ENCODE results near the gene MCHR1.

The MCHR1 gene

GRCh38 chr22:40679249-40679963, at the start of gene MCHR1:
MCHR1 (plus strand) TSS chr22:40679484; CDS start chr22:40679653, 169 bp downstream.
- DNase-seq: no peak
- TF ChIP-seq GATA1 (IDR thresholded peaks at IDR 0.05; ENCODE audit: low read depth, low read length) (no peak), POLR2A (IDR thresholded peaks at IDR 0.05; ENCODE audit: low read length) (no peak)

DNA sequence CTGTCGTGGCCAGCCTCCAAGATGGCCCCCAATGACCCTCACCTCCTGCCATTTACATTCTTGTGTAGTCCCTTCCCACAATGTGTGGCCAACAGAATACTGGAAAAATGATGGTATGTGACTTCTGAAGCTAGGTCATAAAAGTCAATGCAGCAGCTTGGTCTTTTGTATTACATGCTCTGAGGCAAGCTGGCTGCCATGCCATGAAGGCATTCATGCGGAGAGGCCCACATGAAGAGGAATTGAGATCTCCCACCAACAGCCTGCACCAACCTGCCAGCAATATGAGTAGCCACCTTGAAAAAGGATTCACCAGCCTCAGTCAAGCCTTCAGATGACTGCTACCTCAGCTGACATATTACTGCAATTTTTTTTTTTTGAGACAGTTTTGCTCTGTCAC, 47.4 kb upstream of the MCHR1 start:
- DNase-seq: no peak
- no peak for TF ChIP-seq POLR2A (IDR thresholded peaks at IDR 0.05; ENCODE audit: low read length)
- TF ChIP-seq GATA1 (IDR thresholded peaks at IDR 0.05; ENCODE audit: low read depth, low read length): no peak

GRCh38 chr22:40633036-40633435, 46.2 kb upstream of the MCHR1 start:
- DNase-seq: no peak
- no peak for TF ChIP-seq GATA1 (IDR thresholded peaks at IDR 0.05; ENCODE audit: low read depth, low read length)
- no peak for TF ChIP-seq POLR2A (IDR thresholded peaks at IDR 0.05; ENCODE audit: low read length)

DNA sequence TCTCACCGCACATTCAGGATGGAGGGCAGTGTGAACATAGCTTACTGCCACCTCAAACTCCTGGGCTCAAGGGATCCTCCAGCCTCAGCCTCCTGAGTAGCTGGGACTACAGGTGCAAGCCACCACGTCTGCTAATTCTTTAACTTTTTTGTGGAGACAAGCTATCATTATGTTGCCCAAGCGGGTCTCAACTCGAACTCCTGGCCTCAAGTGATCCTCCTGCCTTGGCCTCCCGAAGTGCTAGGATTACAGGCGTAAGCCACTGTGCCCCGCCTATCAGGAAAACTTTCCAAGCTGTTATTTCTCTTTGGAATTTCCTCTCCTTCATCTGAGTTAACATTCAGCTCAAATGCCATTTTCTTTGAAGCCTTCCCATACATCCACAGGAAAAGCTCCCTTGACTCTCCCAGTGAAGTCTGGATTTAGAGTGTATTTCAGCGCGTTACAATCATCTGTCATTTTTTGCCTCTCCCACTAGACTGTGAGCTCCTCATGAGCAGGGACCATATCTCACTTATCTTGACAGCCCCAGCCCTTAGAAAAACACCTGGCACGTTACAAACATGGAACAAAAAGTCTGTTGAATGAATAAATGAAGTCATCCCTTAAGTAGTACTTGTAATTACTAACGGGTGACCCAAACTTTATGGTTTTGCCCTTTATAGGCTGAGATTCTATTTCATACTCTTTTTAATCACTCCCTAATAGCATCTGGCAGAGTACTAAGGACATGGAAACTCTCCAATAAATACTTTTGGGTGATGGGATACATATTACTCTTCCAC, 45.0 kb upstream of the MCHR1 start:
- DNase-seq: peak in 1 of 2 experiments; percentile 23
- no peak for TF ChIP-seq GATA1 (IDR thresholded peaks at IDR 0.05; ENCODE audit: low read depth, low read length)
- no peak for TF ChIP-seq POLR2A (IDR thresholded peaks at IDR 0.05; ENCODE audit: low read length)

- no peak for DNase-seq
These were observed 44.0 kb upstream of the MCHR1 start for GRCh38 chr22:40635043-40635939.

DNA sequence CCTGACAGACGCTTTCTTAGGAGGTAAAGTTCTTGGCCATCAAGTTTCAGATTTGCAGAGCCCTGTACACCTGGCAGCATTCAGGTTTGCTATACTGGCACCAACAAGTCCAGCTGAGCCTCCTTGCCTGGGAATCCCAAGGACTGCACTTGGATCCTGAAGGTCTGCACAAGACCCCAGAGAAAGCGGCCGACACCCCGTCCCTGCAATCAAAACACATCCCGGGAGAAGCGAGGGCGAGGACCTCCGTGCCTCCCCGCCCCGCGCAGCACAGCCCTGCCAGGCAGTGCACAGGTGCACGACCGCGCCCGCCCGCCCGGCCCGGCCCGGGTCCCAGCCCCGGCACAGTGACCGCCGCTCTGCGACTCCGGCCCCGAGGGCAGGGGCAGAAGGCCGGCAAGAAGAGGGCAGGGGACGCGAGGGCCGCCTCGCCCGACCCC, 43.3 kb upstream of the MCHR1 start:
- no peak for TF ChIP-seq GATA1 (IDR thresholded peaks at IDR 0.05; ENCODE audit: low read depth, low read length)
- TF ChIP-seq POLR2A (IDR thresholded peaks at IDR 0.05; ENCODE audit: low read length): no peak
- DNase-seq: no peak

More at GRCh38 chr22:40635043-40635939, 44.0 kb upstream of the MCHR1 start:
- TF ChIP-seq GATA1 (IDR thresholded peaks at IDR 0.05; ENCODE audit: low read depth, low read length) (no peak), POLR2A (IDR thresholded peaks at IDR 0.05; ENCODE audit: low read length) (no peak)

- TF ChIP-seq POLR2A (IDR thresholded peaks at IDR 0.05; ENCODE audit: low read length) (peak; percentile 89), GATA1 (IDR thresholded peaks at IDR 0.05; ENCODE audit: low read depth, low read length) (no peak)
- peak; percentile 100 for DNase-seq
These were observed 42.7 kb upstream of the MCHR1 start, which contains the start of gene MRTFA for GRCh38 chr22:40636380-40637182. MRTFA (minus strand) TSS chr22:40636719.

- TF ChIP-seq POLR2A (IDR thresholded peaks at IDR 0.05; ENCODE audit: low read length) (no peak), GATA1 (IDR thresholded peaks at IDR 0.05; ENCODE audit: low read depth, low read length) (no peak)
- DNase-seq: peak; percentile 76 to 85
These were observed 41.8 kb upstream of the MCHR1 start for GRCh38 chr22:40637183-40638150.

DNA sequence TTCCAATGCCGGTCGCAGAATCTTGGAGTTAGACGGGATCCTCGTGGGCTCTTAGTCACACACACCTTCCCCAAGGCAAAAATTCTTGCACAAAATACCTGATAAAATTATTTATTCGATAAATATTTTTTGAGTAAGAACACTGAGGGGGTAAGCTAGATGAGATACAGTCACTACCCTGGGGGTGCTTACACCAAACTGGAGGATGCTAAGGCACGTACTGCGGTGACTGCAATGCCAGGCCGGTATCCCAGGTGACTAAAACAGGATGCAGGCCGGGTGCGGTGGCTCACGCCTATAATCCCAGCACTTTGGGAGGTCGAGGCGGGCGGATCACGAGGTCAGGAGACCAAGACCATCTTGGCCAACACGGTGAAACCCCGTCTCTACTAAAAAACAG, 41.0 kb upstream of the MCHR1 start:
- TF ChIP-seq POLR2A (IDR thresholded peaks at IDR 0.05; ENCODE audit: low read length): no peak
- no peak for TF ChIP-seq GATA1 (IDR thresholded peaks at IDR 0.05; ENCODE audit: low read depth, low read length)
- DNase-seq: no peak

GRCh38 chr22:40641269-40641668, 38.0 kb upstream of the MCHR1 start:
- DNase-seq: no peak
- TF ChIP-seq POLR2A (IDR thresholded peaks at IDR 0.05; ENCODE audit: low read length) (no peak), GATA1 (IDR thresholded peaks at IDR 0.05; ENCODE audit: low read depth, low read length) (no peak)

- DNase-seq: no peak
- TF ChIP-seq GATA1 (IDR thresholded peaks at IDR 0.05; ENCODE audit: low read depth, low read length) (no peak), POLR2A (IDR thresholded peaks at IDR 0.05; ENCODE audit: low read length) (no peak)
These were observed 37.0 kb upstream of the MCHR1 start for GRCh38 chr22:40642316-40642715.
